HG03280 (cell line): Measurements from ENCODE around the gene LRRC4.

Experiments
- ATAC-seq: cut with Tn5 transposase; IDR thresholded peaks from one replicate; pipeline ENCODE4 v1.9.1; 2021; ENCODE audit warnings: mild to moderate bottlenecking, moderate library complexity; ENCODE audit not compliant: unreplicated experiment

The LRRC4 gene, protein sequence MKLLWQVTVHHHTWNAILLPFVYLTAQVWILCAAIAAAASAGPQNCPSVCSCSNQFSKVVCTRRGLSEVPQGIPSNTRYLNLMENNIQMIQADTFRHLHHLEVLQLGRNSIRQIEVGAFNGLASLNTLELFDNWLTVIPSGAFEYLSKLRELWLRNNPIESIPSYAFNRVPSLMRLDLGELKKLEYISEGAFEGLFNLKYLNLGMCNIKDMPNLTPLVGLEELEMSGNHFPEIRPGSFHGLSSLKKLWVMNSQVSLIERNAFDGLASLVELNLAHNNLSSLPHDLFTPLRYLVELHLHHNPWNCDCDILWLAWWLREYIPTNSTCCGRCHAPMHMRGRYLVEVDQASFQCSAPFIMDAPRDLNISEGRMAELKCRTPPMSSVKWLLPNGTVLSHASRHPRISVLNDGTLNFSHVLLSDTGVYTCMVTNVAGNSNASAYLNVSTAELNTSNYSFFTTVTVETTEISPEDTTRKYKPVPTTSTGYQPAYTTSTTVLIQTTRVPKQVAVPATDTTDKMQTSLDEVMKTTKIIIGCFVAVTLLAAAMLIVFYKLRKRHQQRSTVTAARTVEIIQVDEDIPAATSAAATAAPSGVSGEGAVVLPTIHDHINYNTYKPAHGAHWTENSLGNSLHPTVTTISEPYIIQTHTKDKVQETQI

DNA sequence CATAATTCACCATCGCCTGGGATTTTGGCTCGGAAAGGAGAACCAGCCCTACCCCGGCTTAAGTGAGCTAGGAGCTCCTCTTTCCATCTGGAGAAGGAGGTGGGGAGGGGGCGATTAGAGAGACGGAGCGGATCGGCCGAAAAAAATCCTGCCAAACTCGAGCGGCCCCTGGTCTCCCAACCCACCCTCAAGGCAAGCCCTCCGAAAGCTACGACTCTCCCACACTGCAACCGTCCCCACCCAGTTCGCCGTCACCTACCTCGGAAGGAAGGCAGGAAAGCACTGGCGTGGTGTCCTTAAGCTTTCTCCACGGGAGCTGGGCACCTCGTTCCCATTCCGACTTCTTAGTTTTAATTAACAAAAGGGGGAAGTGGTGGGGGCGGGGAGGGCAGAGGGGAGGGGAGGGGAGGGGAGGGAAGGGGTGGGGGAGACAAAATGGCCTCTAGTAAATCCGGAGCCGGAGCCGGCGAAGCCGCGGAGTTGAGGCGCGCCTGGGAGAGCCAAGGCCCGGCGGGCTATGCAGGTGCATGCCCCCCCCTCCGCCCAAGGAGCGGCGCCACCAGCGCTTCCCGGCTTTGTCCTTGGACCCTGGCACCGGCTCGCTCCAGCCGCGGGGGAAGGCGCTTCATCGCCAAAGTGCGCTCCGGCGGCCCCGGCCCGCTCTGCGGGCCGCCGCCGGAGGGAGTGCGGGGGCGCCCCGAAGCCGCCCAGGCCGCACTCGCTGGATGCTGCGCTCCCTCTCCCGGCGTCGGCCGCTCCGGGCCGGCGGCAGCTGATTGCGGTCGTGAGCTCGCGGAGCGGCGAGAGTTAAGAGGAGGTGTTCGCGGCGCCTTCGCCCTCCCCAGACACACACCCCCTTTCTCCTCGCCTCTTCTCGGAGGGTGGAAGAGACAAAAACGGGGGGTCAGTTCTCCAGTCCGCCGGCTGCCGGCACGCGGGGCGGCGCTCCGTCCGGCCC, at the start of gene LRRC4:
Gene LRRC4, minus strand, starts transcription at position 784 of the 958 bp plus-strand sequence. CDS start 797 bp downstream, outside the sequence.
- peak; percentile 43 for ATAC-seq

- no peak for ATAC-seq
Observed at GRCh38 chr7:128080169-128080568, 48.9 kb upstream of the LRRC4 start.

DNA sequence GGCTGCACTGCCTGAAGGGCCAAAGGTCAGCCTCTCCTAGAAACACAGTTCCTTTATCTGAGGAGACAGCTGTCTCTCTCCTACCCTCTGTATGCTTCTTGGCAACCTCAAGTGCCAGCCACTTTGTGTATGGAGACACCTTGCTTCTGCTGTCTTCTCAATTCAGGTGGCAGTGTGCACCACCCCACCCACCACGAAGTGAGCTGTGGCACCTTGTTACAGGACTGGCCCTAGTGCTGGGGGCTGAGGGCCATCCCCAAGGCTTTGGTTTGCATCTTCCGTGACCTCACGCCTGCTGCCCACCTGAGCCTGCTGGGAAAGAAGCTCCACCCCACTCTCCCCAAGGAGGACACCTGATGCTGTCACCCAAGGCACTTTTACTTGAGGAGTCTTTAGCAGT, 47.1 kb upstream of the LRRC4 start:
- ATAC-seq = no peak

- ATAC-seq = no peak
Observed at GRCh38 chr7:128076796-128077271, 45.6 kb upstream of the LRRC4 start.

DNA sequence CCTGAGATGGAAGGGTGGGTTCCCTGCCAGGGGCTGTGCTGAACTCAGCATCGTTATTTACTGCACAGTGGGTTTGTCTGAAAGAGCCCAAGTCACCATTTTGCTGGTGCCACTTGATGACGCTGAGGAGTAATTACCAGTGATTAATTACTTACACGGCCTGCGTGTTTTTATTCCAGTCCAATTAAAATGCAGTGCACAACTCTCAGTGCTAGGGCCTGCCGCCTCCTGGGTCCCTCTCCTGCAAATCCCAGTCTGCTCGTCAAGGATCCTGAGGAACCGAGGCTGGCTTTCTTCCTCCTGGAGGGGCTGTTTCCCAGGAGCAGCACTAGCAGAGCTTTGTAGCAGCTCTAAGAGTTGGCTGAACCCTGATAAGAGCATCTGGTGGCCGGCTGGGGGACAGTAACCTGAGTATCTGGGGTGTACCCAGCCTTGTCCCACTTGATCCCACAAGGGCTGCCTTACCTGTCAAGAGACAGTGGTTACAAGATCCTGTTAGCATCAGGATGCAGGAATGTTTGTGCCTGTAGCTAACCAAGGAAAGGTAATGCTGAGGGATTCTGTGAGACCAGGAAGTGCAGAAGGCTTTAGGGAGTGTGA, 45.1 kb upstream of the LRRC4 start:
- no peak for ATAC-seq

- no peak for ATAC-seq
Observed at GRCh38 chr7:128075242-128076095, 44.2 kb upstream of the LRRC4 start.

DNA sequence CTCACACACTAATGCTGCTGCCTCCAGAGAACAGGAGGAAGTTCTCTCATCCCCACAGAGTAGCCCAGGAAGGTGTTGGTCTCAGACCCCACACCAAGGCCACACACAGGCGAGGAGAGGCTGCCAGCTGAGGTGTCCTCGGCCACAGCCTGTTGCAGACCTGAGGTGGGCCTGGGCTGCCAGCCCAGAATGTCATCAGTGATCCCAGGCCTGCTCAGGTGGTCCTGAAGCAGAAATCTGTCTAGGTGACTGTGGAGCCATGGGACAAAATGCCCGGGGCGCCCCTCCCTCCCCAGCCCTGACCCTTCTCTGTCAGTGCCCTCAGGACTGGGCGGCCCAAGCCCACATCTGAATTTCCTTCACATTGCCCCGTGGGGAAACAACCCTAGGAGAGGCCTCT, 43.5 kb upstream of the LRRC4 start:
- no peak for ATAC-seq

DNA sequence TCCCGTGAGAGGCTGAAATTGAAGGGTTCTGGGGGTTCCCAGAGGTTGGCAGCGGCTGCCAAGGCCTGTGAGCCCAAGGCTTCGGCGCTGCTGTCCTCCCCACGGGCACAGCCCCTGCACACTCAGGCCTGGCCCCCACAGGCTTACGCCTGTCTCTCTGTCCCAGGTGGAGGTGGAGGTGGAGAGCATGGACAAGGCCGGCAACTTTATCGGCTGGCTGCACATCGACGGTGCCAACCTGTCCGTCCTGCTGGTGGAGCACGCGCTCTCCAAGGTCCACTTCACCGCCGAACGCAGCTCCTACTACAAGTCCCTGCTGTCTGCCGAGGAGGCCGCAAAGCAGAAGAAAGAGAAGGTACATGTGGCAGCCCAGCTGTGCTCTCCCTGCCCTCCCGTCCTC, 43.1 kb upstream of the LRRC4 start:
- ATAC-seq = no peak

GRCh38 chr7:128073671-128074310, 42.6 kb upstream of the LRRC4 start:
- ATAC-seq = no peak

- ATAC-seq = no peak
Observed at GRCh38 chr7:128071801-128072200, 40.6 kb upstream of the LRRC4 start.

DNA sequence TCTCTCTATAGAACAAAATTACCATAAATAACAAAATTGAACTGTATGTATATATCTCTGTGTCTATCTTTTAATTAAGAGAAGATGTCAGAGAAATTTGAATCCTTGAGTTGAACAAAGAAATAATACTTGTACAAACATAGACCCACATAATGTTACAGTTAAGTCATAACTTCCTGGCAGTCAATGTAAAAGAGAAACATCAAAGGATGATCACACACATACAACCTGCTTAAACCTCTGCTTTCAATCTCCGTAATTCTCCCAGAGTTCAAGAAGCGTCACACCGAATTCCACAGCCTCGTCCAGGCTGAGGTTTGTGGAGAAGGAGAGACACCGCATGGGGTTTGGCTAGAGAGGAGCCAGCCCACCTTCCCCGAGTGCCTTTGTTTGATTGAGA, 40.1 kb upstream of the LRRC4 start:
- no peak for ATAC-seq

DNA sequence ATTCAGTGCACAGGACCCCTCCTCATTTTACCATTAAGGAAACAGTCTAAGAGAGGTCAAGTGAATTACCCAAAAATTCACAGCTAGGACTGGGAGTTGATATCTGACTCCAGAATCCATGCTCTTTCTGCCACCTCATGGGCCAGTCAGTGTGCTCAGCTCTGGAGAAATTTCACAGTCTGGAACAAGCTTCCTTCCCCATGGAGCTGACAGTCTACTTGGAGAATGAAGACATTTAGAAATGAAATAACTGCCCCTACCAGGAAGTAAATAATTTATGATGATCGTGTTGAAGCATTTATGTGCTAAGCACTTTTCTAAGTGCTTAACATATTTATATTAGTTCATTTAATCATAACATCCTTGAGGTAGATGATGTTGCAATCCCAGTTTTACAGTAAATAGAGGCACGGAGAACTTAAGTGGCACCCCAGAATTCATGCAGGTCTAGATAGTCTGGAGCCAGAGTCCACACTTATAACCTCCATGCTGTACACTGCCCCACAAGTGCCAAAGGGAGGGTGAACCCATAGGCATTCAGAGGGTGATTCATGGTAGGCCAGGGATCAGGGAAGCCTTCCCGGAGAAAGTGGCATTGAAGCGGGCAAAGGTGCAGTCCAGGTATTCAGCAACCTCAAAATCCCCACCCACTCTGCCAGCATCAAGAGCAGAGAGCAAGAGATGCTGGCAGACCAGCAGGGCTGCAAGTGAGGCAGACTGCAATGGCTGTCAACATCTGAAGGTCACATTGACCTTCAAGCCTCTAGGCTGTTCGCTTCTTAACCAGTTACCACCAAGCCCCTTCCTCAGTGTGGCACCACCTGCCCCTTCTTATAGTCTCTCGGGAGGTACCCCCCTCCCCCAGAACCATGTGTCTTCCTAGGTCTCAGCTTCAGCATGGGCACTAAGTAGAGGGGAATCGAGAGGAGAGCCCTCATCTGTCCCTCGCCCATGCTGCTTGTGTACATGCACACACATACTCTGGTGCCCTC, 38.4 kb upstream of the LRRC4 start:
- ATAC-seq = no peak

GRCh38 chr7:128068785-128069184, 37.5 kb upstream of the LRRC4 start:
- no peak for ATAC-seq

DNA sequence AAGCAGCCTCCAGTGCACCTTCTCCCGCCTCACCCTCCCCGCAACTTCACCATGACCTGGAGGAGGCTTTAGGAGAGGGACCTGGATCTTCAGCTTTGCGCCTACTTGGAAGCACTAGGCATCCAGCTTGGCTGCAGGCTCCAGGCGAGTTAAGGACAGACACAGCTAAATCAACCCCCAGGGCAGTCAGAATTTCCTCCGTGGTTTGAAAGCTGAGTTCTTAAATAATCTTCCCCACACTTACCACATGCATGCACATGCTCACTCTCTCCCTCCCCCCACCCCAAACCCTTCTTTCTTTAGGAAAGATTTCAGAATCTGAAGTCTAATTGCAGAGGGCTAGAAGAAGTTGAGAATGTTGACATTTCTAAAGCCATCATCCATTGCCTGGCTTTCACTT, 36.7 kb upstream of the LRRC4 start:
- no peak for ATAC-seq

GRCh38 chr7:128066858-128067257, 35.6 kb upstream of the LRRC4 start:
- no peak for ATAC-seq

GRCh38 chr7:128066395-128066794, 35.2 kb upstream of the LRRC4 start:
- ATAC-seq = no peak

GRCh38 chr7:128065872-128066271, 34.6 kb upstream of the LRRC4 start:
- no peak for ATAC-seq

DNA sequence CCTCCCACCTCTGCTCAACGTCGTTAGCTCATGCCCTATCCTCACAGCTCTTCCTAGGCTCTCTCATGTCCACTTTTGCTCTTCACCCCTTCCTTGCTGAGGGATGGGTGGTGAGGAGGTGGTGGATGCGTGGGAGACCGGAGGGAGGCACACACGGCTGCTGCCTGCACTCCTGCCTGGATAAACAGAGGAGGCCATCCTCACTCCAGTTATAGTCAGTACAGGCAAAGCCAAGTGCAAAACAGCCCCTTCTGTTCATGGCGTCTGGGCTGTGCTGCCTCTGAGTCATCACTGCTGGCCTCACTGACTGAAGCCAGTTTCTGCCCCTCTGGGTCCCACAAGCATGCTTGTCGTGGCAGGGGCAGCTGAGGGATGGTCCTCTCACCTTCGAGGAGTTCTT, 31.9 kb upstream of the LRRC4 start:
- no peak for ATAC-seq
